MM.1S (cell line): Measurements from ENCODE around the gene NXPH1.

Source experiments
- DNase-seq: peaks from one replicate; pipeline ENCODE4 v3.0.0-alpha.2; 2015
- H2AFZ ChIP-seq: fragments of 300-600 bp; sonication (generic); 2 replicates; pipeline ENCODE4 v1.6.0; 2016; ENCODE audit warnings: antibody characterized with exemption, low read length
- H3F3A ChIP-seq: fragments of 300-600 bp; sonication (generic); 2 replicates; pipeline ENCODE4 v1.6.1; 2016; ENCODE audit warnings: mild to moderate bottlenecking, antibody characterized with exemption, low read length, moderate library complexity, mixed read lengths; ENCODE audit not compliant: insufficient read depth
- H3K27ac ChIP-seq: fragments of 300-600 bp; sonication (generic); 2 replicates; pipeline ENCODE4 v1.5.1; 2016; ENCODE audit warnings: mild to moderate bottlenecking, low read length
- H3K27me3 ChIP-seq: fragments of 300-600 bp; sonication (generic); replicated peaks from 2 replicates; pipeline ENCODE4 v1.6.0; 2016; ENCODE audit warnings: low read length; ENCODE audit not compliant: insufficient read depth
- H3K36me3 ChIP-seq: fragments of 300-600 bp; sonication (generic); replicated peaks from 2 replicates; pipeline ENCODE4 v1.6.1; 2016; ENCODE audit warnings: mild to moderate bottlenecking, low read length, mixed read lengths; ENCODE audit not compliant: insufficient read depth
- H3K4me1 ChIP-seq: fragments of 300-600 bp; sonication (generic); 2 replicates; pipeline ENCODE4 v1.6.1; 2016; ENCODE audit warnings: low read length, mixed read lengths
- H3K4me2 ChIP-seq: fragments of 300-600 bp; sonication (generic); 2 replicates; pipeline ENCODE4 v1.6.0; 2016; ENCODE audit warnings: low read depth, low read length
- H3K4me3 ChIP-seq: fragments of 300-600 bp; sonication (generic); 2 replicates; pipeline ENCODE4 v1.5.1; 2016; ENCODE audit warnings: low read length, mixed read lengths
- H3K79me2 ChIP-seq: fragments of 300-600 bp; sonication (generic); 2 replicates; pipeline ENCODE4 v1.6.1; 2016; ENCODE audit warnings: mixed run types, low read length, mixed read lengths
- H3K9ac ChIP-seq: fragments of 300-600 bp; sonication (generic); 2 replicates; pipeline ENCODE4 v1.6.1; 2016; ENCODE audit warnings: low read length, mixed read lengths
- H3K9me2 ChIP-seq: fragments of 300-600 bp; sonication (generic); replicated peaks from 2 replicates; pipeline ENCODE4 v1.6.1; 2016; ENCODE audit warnings: mild to moderate bottlenecking, low read length, mixed read lengths; ENCODE audit not compliant: insufficient read depth
- H3K9me3 ChIP-seq: fragments of 300-600 bp; sonication (generic); replicated peaks from 2 replicates; pipeline ENCODE4 v1.6.1; 2016; ENCODE audit warnings: mild to moderate bottlenecking, low read length, mixed read lengths; ENCODE audit not compliant: insufficient read depth
- H4K20me1 ChIP-seq: fragments of 300-600 bp; sonication (generic); 2 replicates; pipeline ENCODE4 v1.6.1; 2016; ENCODE audit warnings: mild to moderate bottlenecking, low read length, moderate library complexity, mixed read lengths; ENCODE audit not compliant: insufficient read depth
- CTCF ChIP-seq: fragments of 300-600 bp; sonication (generic); IDR thresholded peaks from 2 replicates; pipeline ENCODE4 v1.5.1; 2016; ENCODE audit warnings: antibody characterized with exemption, low read length, mixed read lengths
- EZH2 ChIP-seq: fragments of 300-600 bp; sonication (generic); optimal IDR thresholded peaks from 2 replicates; pipeline ENCODE3; 2017; ENCODE audit warnings: low read depth, mild to moderate bottlenecking, antibody characterized with exemption, low read length, mixed read lengths
- EZH2phosphoT487 ChIP-seq: fragments of 300-600 bp; sonication (generic); IDR thresholded peaks from 2 replicates; pipeline ENCODE4 v1.6.1; 2018; ENCODE audit warnings: antibody characterized with exemption, low read length

The NXPH1 gene

GRCh38 chr7:8601121-8601520, 167.7 kb downstream of the NXPH1 start:
- H3K9ac ChIP-seq = no peak overlapping the region
- no peaks in the 10 kb centered on the region for H3K79me2 ChIP-seq
- no peak overlapping the region for H3K4me3 ChIP-seq
- no peaks in the 10 kb centered on the region for H3K9me3 ChIP-seq
- no peaks in the 10 kb centered on the region for H4K20me1 ChIP-seq
- no peak overlapping the region for H2AFZ ChIP-seq
- H3K27ac ChIP-seq = no peak overlapping the region
- H3K36me3 ChIP-seq = no peaks in the 10 kb centered on the region
- no peaks in the 10 kb centered on the region for H3K27me3 ChIP-seq
- DNase-seq = no peak
- H3K4me1 ChIP-seq = no peaks in the 10 kb centered on the region
- no peaks in the 10 kb centered on the region for H3F3A ChIP-seq
- H3K4me2 ChIP-seq = no peak overlapping the region
- H3K9me2 ChIP-seq = no peaks in the 10 kb centered on the region
- TF ChIP-seq EZH2 (no peak), CTCF (no peak), EZH2phosphoT487 (no peak)

GRCh38 chr7:8605221-8605620, 171.8 kb downstream of the NXPH1 start:
- Histone ChIP-seq H3K27me3 (no peaks in the 10 kb centered on the region), H3K4me1 (no peaks in the 10 kb centered on the region), H3K9me2 (no peaks in the 10 kb centered on the region), H3K4me2 (no peak overlapping the region), H3K79me2 (no peaks in the 10 kb centered on the region), H4K20me1 (no peaks in the 10 kb centered on the region), H3K36me3 (no peaks in the 10 kb centered on the region), H3F3A (no peaks in the 10 kb centered on the region), H3K9me3 (no peaks in the 10 kb centered on the region), H2AFZ (no peak overlapping the region), H3K4me3 (no peak overlapping the region), H3K9ac (no peak overlapping the region), H3K27ac (no peak overlapping the region)
- TF ChIP-seq CTCF (no peak), EZH2phosphoT487 (no peak), EZH2 (no peak)
- no peak for DNase-seq

GRCh38 chr7:8612584-8612983, 179.2 kb downstream of the NXPH1 start:
- Histone ChIP-seq H3K4me3 (no peak overlapping the region), H3K9ac (no peak overlapping the region), H3F3A (no peaks in the 10 kb centered on the region)

More at GRCh38 chr7:8612584-8612983, 179.2 kb downstream of the NXPH1 start:
- DNase-seq = no peak
- Histone ChIP-seq H3K9me3 (no peaks in the 10 kb centered on the region), H3K9me2 (no peaks in the 10 kb centered on the region), H3K79me2 (no peaks in the 10 kb centered on the region), H3K4me1 (no peaks in the 10 kb centered on the region), H4K20me1 (no peaks in the 10 kb centered on the region), H3K4me2 (no peak overlapping the region), H3K27me3 (no peaks in the 10 kb centered on the region), H2AFZ (no peak overlapping the region), H3K27ac (no peak overlapping the region), H3K36me3 (no peaks in the 10 kb centered on the region)
- TF ChIP-seq EZH2 (no peak), CTCF (no peak), EZH2phosphoT487 (no peak)
